ENCODE data around the gene TWSG1.
A peak's percentile ranks its signal among the peaks of the same experiment; 100 is the strongest.
"Not testable (repeated sequence)": the region's sequence is repeated elsewhere in the genome, so short reads cannot be mapped to it uniquely, and the experiment has no call there.

Gene TWSG1

GRCh38 chr18:9418047-9418690 lies 83.6 kb downstream of the TWSG1 start:
- H3K27ac ChIP-seq: no peak overlapping the region

GRCh38 chr18:9419956-9420631 lies 85.5 kb downstream of the TWSG1 start:
- Histone ChIP-seq H3K27ac (no peak overlapping the region), H3K4me3 (no peak overlapping the region)

More at GRCh38 chr18:9418047-9418690, 83.6 kb downstream of the TWSG1 start:
- no peak overlapping the region for H3K4me3 ChIP-seq

- H3K4me3 ChIP-seq: no peak overlapping the region
- no peak overlapping the region for H3K27ac ChIP-seq
Measured at GRCh38 chr18:9421096-9421900, 86.7 kb downstream of the TWSG1 start.

- Histone ChIP-seq H3K27ac (peak overlapping the region in 1 of 21 experiments; percentile 38), H3K4me3 (no peak overlapping the region)
Measured at GRCh38 chr18:9421901-9422327, 87.3 kb downstream of the TWSG1 start.

GRCh38 chr18:9422816-9423519 lies 88.4 kb downstream of the TWSG1 start:
- Histone ChIP-seq H3K27ac (peak overlapping the region in 8 of 21 experiments; percentile 14 to 72 (median 55)), H3K4me3 (no peak overlapping the region)

- H3K27ac ChIP-seq: peak overlapping the region in 7 of 21 experiments; percentile 14 to 72 (median 56)
- H3K4me3 ChIP-seq: not testable (repeated sequence)
Measured at GRCh38 chr18:9423648-9424047, 89.1 kb downstream of the TWSG1 start.

GRCh38 chr18:9424235-9424634 lies 89.7 kb downstream of the TWSG1 start:
- H3K4me3 ChIP-seq: not testable (repeated sequence)
- peak overlapping the region in 1 of 21 experiments; percentile 20 for H3K27ac ChIP-seq

- peak overlapping the region in 2 of 21 experiments; percentile 84 to 87 for H3K27ac ChIP-seq
- H3K4me3 ChIP-seq: no peak overlapping the region
Measured at GRCh38 chr18:9426753-9427152, 92.2 kb downstream of the TWSG1 start.

- H3K27ac ChIP-seq: peak overlapping the region in 19 of 21 experiments; percentile 1 to 87 (median 72)
Measured at GRCh38 chr18:9428301-9428706, 93.7 kb downstream of the TWSG1 start.

GRCh38 chr18:9428862-9429661 lies 94.5 kb downstream of the TWSG1 start:
- Histone ChIP-seq H3K4me3 (no peak overlapping the region), H3K27ac (peak overlapping the region in 19 of 21 experiments; percentile 1 to 87 (median 72))

More at GRCh38 chr18:9428301-9428706, 93.7 kb downstream of the TWSG1 start:
- no peak overlapping the region for H3K4me3 ChIP-seq

- peak overlapping the region in 13 of 21 experiments; percentile 6 to 87 (median 55) for H3K27ac ChIP-seq
- no peak overlapping the region for H3K4me3 ChIP-seq
Measured at GRCh38 chr18:9429662-9429993, 95.1 kb downstream of the TWSG1 start.

- peak overlapping the region in 6 of 21 experiments; percentile 13 to 87 (median 26) for H3K27ac ChIP-seq
- H3K4me3 ChIP-seq: not testable (repeated sequence)
Measured at GRCh38 chr18:9430315-9430714, 95.7 kb downstream of the TWSG1 start.

- Histone ChIP-seq H3K4me3 (no peak overlapping the region), H3K27ac (no peak overlapping the region)
Measured at GRCh38 chr18:9431296-9431695, 96.7 kb downstream of the TWSG1 start.

GRCh38 chr18:9433122-9433521 lies 98.5 kb downstream of the TWSG1 start:
- not testable (repeated sequence) for H3K27ac ChIP-seq, H3K4me3 ChIP-seq

GRCh38 chr18:9433671-9434121 lies 99.1 kb downstream of the TWSG1 start:
- no peak overlapping the region for H3K4me3 ChIP-seq
- H3K27ac ChIP-seq: peak overlapping the region in 1 of 21 experiments; percentile 14

GRCh38 chr18:9434122-9434701 lies 99.6 kb downstream of the TWSG1 start:
- Histone ChIP-seq H3K4me3 (no peak overlapping the region), H3K27ac (peak overlapping the region in 1 of 21 experiments; percentile 14)

GRCh38 chr18:9435041-9435440 lies 100.5 kb downstream of the TWSG1 start:
- Histone ChIP-seq H3K4me3 (no peak overlapping the region), H3K27ac (no peak overlapping the region)

- Histone ChIP-seq H3K4me3 (no peak overlapping the region), H3K27ac (peak overlapping the region in 9 of 21 experiments; percentile 0 to 50 (median 33))
Measured at GRCh38 chr18:9436206-9436929, 101.8 kb downstream of the TWSG1 start.
